GM23338 (cell line): ENCODE results near the gene FAAP100. TPM values are rescaled to one million over a fixed set of nuclear protein-coding genes. Genes with fewer than 3 reads are reported as not detected.

Source experiments
- ATAC-seq: fragments of 200-7000 bp; cut with Tn5 transposase; 3 replicates; pipeline ENCODE4 v1.9.1; 2020
- DNase-seq: peaks from one replicate; pipeline ENCODE4 v3.0.0-alpha.2; 2015; ENCODE audit warnings: low spot score
- H2AFZ ChIP-seq: fragments of 200-600 bp; sonication (generic); 2 replicates; pipeline ENCODE4 v1.8.0; 2016; ENCODE audit warnings: antibody characterized with exemption, mild to moderate bottlenecking, moderate library complexity
- H3F3A ChIP-seq: fragments of 200-600 bp; sonication (generic); replicated peaks from 2 replicates; pipeline ENCODE4 v1.8.0; 2017; ENCODE audit warnings: antibody characterized with exemption, mixed run types, low read depth
- H3K27ac ChIP-seq: fragments of 200-600 bp; sonication (generic); 2 replicates; pipeline ENCODE4 v1.6.1; 2016; ENCODE audit warnings: low read depth
- H3K27me3 ChIP-seq: fragments of 200-600 bp; sonication (generic); 2 replicates; pipeline ENCODE4 v1.8.0; 2016; ENCODE audit warnings: mild to moderate bottlenecking, mixed run types, moderate library complexity; ENCODE audit not compliant: insufficient read depth
- H3K36me3 ChIP-seq: fragments of 200-600 bp; sonication (generic); 2 replicates; pipeline ENCODE4 v1.8.0; 2016; ENCODE audit warnings: mild to moderate bottlenecking; ENCODE audit not compliant: insufficient read depth
- H3K4me1 ChIP-seq: fragments of 200-600 bp; sonication (generic); 2 replicates; pipeline ENCODE4 v1.8.0; 2016; ENCODE audit warnings: mild to moderate bottlenecking, moderate library complexity; ENCODE audit not compliant: insufficient read depth
- H3K4me2 ChIP-seq: fragments of 200-600 bp; sonication (generic); 2 replicates; pipeline ENCODE4 v1.7.1; 2017; ENCODE audit warnings: mixed run types
- H3K4me3 ChIP-seq: fragments of 200-600 bp; sonication (generic); 2 replicates; pipeline ENCODE4 v1.6.1; 2016; ENCODE audit warnings: mixed run types
- H3K79me2 ChIP-seq: fragments of 200-600 bp; sonication (generic); replicated peaks from 2 replicates; pipeline ENCODE4 v1.8.0; 2017; ENCODE audit warnings: mild to moderate bottlenecking; ENCODE audit not compliant: insufficient read depth
- H3K9me2 ChIP-seq: fragments of 200-600 bp; sonication (generic); 2 replicates; pipeline ENCODE4 v1.8.0; 2017; ENCODE audit not compliant: insufficient read depth
- H4K20me1 ChIP-seq: fragments of 200-600 bp; sonication (generic); replicated peaks from 2 replicates; pipeline ENCODE4 v1.8.0; 2017; ENCODE audit warnings: mild to moderate bottlenecking; ENCODE audit not compliant: insufficient read depth
- H3K27ac Mint-ChIP-seq: 2 replicates; pipeline ENCODE4 v1.8.0; 2020; ENCODE audit warnings: inconsistent platforms, mild to moderate bottlenecking, moderate library complexity, mixed read lengths
- H3K27me3 Mint-ChIP-seq: 3 replicates; pipeline ENCODE4 v1.8.0; 2022; ENCODE audit warnings: low read depth, mild to moderate bottlenecking, moderate library complexity, mixed read lengths, inconsistent platforms; ENCODE audit not compliant: insufficient read depth, poor library complexity
- H3K36me3 Mint-ChIP-seq: 3 replicates; pipeline ENCODE4 v1.8.0; 2021; ENCODE audit warnings: low read depth, mild to moderate bottlenecking, inconsistent platforms, moderate library complexity, mixed read lengths
- H3K4me1 Mint-ChIP-seq: 3 replicates; pipeline ENCODE4 v1.8.0; 2020; ENCODE audit warnings: mild to moderate bottlenecking, inconsistent platforms, mixed read lengths
- H3K4me3 Mint-ChIP-seq: 3 replicates; pipeline ENCODE4 v1.8.0; 2021; ENCODE audit warnings: moderate library complexity, mild to moderate bottlenecking, inconsistent platforms, mixed read lengths
- H3K9me3 Mint-ChIP-seq: 3 replicates; pipeline ENCODE4 v1.8.0; 2020; ENCODE audit warnings: moderate library complexity, mild to moderate bottlenecking, inconsistent platforms, mixed read lengths
- CTCF ChIP-seq, 2 experiments: fragments of 200-600 bp in 1 of 2; sonication (generic) in 1 of 2; conservative IDR thresholded peaks; 2 replicates each; pipeline versions ENCODE4 v1.5.1 to v1.6.1; 2016 to 2017; ENCODE audit warnings: antibody characterized with exemption in 2 of 2, low read depth in 2 of 2, mild to moderate bottlenecking in 2 of 2, moderate library complexity in 1 of 2
- ETS1 ChIP-seq: IDR thresholded peaks from 2 replicates; pipeline ENCODE4 v1.6.1; 2016; ENCODE audit warnings: antibody characterized with exemption
- POLR2AphosphoS5 ChIP-seq: IDR thresholded peaks from 2 replicates; pipeline ENCODE4 v1.6.1; 2016; ENCODE audit warnings: antibody characterized with exemption, low read depth
- polyA plus RNA-seq: library from polyadenylated mRNA; unstranded; fragments of >200 nt; fragmentation: Nextera tagmentation; extraction: Ambion mirVana; gene quantifications from 2 replicates; pipeline ENCODE4 v1.2.1, GENCODE V29; 2016
- total RNA-seq: library from RNA; depleted of rRNA; stranded (reverse); fragments of >200 nt; shearing (Covaris generic); gene quantifications from 2 replicates; pipeline ENCODE4 v1.2.3, GENCODE V29; 2014
- TF ChIP-seq, protein P1 (sequence below): fragments of 250-450 bp; sonication (Bioruptor Pico); IDR thresholded peaks from 2 replicates; pipeline ENCODE4 v1.5.0; 2020; ENCODE audit warnings: mild to moderate bottlenecking, moderate library complexity

FAAP100 gene
- total and polyA plus RNA-seq, 2 experiments from 2014 or later: 16.0 to 50.5 TPM

- TF ChIP-seq CTCF (conservative IDR thresholded peaks at IDR 0.05; ENCODE audit: low read depth in 2 of 2) (no peak), POLR2AphosphoS5 (no peak)
- TF ChIP-seq, protein P1, sequence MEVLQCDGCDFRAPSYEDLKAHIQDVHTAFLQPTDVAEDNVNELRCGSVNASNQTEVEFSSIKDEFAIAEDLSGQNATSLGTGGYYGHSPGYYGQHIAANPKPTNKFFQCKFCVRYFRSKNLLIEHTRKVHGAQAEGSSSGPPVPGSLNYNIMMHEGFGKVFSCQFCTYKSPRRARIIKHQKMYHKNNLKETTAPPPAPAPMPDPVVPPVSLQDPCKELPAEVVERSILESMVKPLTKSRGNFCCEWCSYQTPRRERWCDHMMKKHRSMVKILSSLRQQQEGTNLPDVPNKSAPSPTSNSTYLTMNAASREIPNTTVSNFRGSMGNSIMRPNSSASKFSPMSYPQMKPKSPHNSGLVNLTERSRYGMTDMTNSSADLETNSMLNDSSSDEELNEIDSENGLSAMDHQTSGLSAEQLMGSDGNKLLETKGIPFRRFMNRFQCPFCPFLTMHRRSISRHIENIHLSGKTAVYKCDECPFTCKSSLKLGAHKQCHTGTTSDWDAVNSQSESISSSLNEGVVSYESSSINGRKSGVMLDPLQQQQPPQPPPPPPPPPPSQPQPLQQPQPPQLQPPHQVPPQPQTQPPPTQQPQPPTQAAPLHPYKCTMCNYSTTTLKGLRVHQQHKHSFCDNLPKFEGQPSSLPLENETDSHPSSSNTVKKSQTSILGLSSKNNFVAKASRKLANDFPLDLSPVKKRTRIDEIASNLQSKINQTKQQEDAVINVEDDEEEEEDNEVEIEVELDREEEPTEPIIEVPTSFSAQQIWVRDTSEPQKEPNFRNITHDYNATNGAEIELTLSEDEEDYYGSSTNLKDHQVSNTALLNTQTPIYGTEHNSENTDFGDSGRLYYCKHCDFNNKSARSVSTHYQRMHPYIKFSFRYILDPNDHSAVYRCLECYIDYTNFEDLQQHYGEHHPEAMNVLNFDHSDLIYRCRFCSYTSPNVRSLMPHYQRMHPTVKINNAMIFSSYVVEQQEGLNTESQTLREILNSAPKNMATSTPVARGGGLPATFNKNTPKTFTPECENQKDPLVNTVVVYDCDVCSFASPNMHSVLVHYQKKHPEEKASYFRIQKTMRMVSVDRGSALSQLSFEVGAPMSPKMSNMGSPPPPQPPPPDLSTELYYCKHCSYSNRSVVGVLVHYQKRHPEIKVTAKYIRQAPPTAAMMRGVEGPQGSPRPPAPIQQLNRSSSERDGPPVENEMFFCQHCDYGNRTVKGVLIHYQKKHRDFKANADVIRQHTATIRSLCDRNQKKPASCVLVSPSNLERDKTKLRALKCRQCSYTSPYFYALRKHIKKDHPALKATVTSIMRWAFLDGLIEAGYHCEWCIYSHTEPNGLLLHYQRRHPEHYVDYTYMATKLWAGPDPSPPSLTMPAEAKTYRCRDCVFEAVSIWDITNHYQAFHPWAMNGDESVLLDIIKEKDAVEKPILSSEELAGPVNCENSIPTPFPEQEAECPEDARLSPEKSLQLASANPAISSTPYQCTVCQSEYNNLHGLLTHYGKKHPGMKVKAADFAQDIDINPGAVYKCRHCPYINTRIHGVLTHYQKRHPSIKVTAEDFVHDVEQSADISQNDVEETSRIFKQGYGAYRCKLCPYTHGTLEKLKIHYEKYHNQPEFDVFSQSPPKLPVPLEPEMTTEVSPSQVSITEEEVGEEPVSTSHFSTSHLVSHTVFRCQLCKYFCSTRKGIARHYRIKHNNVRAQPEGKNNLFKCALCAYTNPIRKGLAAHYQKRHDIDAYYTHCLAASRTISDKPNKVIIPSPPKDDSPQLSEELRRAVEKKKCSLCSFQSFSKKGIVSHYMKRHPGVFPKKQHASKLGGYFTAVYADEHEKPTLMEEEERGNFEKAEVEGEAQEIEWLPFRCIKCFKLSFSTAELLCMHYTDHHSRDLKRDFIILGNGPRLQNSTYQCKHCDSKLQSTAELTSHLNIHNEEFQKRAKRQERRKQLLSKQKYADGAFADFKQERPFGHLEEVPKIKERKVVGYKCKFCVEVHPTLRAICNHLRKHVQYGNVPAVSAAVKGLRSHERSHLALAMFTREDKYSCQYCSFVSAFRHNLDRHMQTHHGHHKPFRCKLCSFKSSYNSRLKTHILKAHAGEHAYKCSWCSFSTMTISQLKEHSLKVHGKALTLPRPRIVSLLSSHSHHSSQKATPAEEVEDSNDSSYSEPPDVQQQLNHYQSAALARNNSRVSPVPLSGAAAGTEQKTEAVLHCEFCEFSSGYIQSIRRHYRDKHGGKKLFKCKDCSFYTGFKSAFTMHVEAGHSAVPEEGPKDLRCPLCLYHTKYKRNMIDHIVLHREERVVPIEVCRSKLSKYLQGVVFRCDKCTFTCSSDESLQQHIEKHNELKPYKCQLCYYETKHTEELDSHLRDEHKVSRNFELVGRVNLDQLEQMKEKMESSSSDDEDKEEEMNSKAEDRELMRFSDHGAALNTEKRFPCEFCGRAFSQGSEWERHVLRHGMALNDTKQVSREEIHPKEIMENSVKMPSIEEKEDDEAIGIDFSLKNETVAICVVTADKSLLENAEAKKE (CRISPR knock-in tag): no peak
Measured at GRCh38 chr17:81524039-81524864, 27.9 kb downstream of the FAAP100 start (continued).

- no peak overlapping the region for H3K27ac Mint-ChIP-seq
- H3K4me1 ChIP-seq: peaks cover 7% of the 10 kb centered on the region
- no peak overlapping the region for H3K4me3 Mint-ChIP-seq
- no peaks in the 10 kb centered on the region for H3K36me3 ChIP-seq
- no peaks in the 10 kb centered on the region; the same call in 2 of the 3 replicates for H3K36me3 Mint-ChIP-seq
- no peak overlapping the region for H3K27ac ChIP-seq
- peaks cover 6% of the 10 kb centered on the region for H3K4me1 Mint-ChIP-seq
- H3K9me2 ChIP-seq: no peaks in the 10 kb centered on the region
- H3F3A ChIP-seq: 0 out of 2 replicates have a peak, but pooled peaks cover 4% of the 10 kb centered on the region
- H3K4me2 ChIP-seq: peak overlapping the region; percentile 65
- H2AFZ ChIP-seq: no peak overlapping the region
- peaks cover 39% of the 10 kb centered on the region for H3K27me3 Mint-ChIP-seq
- H3K9me3 Mint-ChIP-seq: no peaks in the 10 kb centered on the region; the same call in 2 of the 3 replicates
- ATAC-seq: no peak
- no peak for DNase-seq
- H3K4me3 ChIP-seq: 0 out of 2 replicates have a peak overlapping the region, but pooled peaks have one; percentile 26
- no peaks in the 10 kb centered on the region for H4K20me1 ChIP-seq
- H3K79me2 ChIP-seq: no peaks in the 10 kb centered on the region
- H3K27me3 ChIP-seq: peaks cover 39% of the 10 kb centered on the region
- TF ChIP-seq ETS1: no peak
Measured at GRCh38 chr17:81523402-81524038, 28.6 kb downstream of the FAAP100 start.
